Gastrocnemius medialis (tissue), 4 donors: ENCODE data around the gene ANKRD33B.

Experiments used
- POLR2A ChIP-seq, 2 donors: fragments of 450-650 bp; IDR thresholded peaks; one replicate each; pipeline ENCODE4 v1.6.1; 2017; ENCODE audit warnings: antibody characterized with exemption in 2 of 2, mild to moderate bottlenecking in 2 of 2, moderate library complexity in 2 of 2
- TF ChIP-seq, protein P1 (sequence below), 5 experiments: fragments of 450-650 bp in 3 of 5; fragments of 200-600 bp in 2 of 5; sonication (generic) in 2 of 5; IDR thresholded peaks in 4 of 5; conservative IDR thresholded peaks in 1 of 5; 1 replicate in 4 of 5; 2 replicates in 1 of 5; pipeline ENCODE4 v1.5.1; 2016 to 2019; ENCODE audit warnings: antibody characterized with exemption in 5 of 5, mild to moderate bottlenecking in 3 of 5, moderate library complexity in 3 of 5

DNA sequence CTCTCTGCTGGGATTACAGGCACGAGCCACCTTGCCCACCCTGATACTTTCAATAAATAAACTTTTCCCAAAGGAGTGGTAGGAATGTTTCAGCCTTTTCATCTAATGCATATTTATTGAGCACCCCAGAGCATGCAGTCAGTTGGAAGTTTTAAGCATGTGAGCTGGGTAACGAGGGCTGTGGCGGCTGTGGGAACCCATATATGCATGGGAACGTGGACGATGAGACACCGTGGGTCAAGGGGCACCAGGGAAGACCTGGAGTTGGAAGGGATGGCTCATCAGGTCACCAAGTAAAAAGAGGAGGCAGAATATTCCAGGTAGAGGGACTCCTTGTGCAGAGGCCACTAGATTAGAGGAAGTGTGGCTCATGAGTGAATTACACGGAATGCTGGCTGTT is 64.7 kb downstream of the ANKRD33B start:
- no peak for TF ChIP-seq POLR2A (IDR thresholded peaks at IDR 0.05)
- TF ChIP-seq, protein P1, sequence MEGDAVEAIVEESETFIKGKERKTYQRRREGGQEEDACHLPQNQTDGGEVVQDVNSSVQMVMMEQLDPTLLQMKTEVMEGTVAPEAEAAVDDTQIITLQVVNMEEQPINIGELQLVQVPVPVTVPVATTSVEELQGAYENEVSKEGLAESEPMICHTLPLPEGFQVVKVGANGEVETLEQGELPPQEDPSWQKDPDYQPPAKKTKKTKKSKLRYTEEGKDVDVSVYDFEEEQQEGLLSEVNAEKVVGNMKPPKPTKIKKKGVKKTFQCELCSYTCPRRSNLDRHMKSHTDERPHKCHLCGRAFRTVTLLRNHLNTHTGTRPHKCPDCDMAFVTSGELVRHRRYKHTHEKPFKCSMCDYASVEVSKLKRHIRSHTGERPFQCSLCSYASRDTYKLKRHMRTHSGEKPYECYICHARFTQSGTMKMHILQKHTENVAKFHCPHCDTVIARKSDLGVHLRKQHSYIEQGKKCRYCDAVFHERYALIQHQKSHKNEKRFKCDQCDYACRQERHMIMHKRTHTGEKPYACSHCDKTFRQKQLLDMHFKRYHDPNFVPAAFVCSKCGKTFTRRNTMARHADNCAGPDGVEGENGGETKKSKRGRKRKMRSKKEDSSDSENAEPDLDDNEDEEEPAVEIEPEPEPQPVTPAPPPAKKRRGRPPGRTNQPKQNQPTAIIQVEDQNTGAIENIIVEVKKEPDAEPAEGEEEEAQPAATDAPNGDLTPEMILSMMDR (IDR thresholded peaks at IDR 0.05 in 4 of 5, conservative IDR thresholded peaks at IDR 0.05 in 1 of 5), result no peak
